GM18861 (cell line): ENCODE measurements around the gene STRN4.
"Not testable (repeated sequence)": the region's sequence is repeated elsewhere in the genome, so short reads cannot be mapped to it uniquely, and the experiment has no call there.

ENCODE experiments used
- ATAC-seq: cut with Tn5 transposase; IDR thresholded peaks from one replicate; pipeline ENCODE4 v1.9.1; 2021; ENCODE audit not compliant: unreplicated experiment

The STRN4 gene

GRCh38 chr19:46715975-46716671 is 30.1 kb downstream of the STRN4 start:
- no peak for ATAC-seq

DNA sequence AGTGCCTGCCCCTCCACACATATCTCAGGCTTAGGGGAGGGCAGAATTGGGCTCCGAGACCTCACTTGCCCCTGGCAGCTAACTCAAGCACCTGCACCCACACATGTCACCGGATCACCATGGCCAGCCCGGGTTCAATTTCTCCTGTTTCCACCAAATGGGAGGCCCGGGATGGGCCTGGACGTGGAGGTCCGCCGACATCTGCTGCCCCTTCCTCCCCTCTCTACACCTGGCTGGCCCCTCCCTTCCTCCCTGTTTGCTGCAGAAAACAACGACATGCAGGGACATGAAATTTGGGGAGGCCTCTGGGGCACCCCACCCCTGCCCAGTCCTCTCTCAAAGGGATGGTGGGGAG is 30.7 kb downstream of the STRN4 start:
- ATAC-seq: no peak

DNA sequence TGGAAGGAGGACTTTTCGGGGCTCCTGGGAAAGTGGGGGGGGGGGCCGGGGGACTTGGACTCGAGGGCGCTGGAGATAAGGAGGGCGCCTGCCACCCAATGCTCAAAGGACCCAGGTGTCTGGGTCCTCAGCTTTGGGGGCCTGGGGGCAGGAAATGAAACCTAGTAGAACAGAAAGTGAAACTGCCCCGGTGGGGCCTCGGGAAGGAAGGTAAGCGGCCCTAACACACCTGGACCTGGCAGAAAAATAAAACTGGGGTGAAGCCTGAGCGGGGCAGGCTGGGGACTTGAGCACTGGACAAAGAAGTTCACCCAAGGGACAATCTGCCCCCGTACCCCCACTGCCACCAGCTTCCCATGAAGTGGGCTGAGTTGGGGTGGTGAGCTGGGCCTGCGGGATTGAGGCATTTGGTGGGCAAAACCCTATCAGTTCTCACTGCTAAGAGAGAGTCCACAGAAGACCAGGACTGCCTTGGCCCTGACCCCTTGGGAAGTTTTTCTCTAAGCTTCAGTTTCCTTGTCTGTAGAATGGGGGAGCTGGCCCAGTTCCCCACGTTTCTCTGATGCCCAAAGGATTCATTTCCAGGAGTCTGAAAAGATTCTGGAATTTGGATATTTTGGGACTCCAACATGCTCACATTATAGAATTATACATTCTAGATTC is 31.7 kb downstream of the STRN4 start:
- ATAC-seq: no peak

GRCh38 chr19:46713781-46714443 is 32.3 kb downstream of the STRN4 start:
- no peak for ATAC-seq

GRCh38 chr19:46712768-46713338 is 33.4 kb downstream of the STRN4 start:
- not testable (repeated sequence) for ATAC-seq

GRCh38 chr19:46710687-46711086 is 35.6 kb downstream of the STRN4 start:
- ATAC-seq: no peak

DNA sequence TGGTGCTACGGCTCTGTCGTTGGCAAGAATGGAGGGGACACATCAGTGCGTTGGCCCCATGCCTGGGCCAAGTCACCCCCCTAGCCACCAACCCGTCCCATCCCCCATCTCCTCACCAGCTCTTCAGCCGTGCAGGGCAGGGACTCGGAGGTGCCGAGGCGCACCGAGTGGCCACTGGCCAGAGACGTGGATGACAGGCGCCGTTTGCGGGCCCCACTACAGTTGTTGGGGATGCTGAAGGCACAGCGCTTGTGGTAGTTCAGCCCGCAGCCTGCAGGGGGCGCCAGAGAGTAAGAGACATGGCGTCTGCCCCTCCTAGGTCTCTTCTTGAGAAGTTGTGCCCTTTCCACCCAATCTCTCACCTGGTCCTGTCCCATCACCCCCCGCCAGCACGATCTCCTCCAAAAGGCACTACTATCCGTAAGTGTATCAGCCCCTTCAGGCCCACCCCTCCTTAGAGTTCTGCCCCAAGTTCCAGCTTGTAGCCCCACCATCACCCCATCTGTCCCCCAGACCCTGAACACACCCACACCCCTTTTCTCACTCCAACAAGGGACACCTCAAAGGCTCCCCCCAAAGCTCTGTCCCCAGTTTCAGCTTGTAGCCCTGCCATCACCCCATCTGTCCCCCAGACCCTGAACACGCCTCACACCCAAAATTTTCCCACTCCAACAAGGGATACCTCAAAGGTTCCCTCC is 41.7 kb downstream of the STRN4 start:
- ATAC-seq: no peak

- ATAC-seq: no peak
Observed at GRCh38 chr19:46700704-46701103, 45.5 kb downstream of the STRN4 start.

DNA sequence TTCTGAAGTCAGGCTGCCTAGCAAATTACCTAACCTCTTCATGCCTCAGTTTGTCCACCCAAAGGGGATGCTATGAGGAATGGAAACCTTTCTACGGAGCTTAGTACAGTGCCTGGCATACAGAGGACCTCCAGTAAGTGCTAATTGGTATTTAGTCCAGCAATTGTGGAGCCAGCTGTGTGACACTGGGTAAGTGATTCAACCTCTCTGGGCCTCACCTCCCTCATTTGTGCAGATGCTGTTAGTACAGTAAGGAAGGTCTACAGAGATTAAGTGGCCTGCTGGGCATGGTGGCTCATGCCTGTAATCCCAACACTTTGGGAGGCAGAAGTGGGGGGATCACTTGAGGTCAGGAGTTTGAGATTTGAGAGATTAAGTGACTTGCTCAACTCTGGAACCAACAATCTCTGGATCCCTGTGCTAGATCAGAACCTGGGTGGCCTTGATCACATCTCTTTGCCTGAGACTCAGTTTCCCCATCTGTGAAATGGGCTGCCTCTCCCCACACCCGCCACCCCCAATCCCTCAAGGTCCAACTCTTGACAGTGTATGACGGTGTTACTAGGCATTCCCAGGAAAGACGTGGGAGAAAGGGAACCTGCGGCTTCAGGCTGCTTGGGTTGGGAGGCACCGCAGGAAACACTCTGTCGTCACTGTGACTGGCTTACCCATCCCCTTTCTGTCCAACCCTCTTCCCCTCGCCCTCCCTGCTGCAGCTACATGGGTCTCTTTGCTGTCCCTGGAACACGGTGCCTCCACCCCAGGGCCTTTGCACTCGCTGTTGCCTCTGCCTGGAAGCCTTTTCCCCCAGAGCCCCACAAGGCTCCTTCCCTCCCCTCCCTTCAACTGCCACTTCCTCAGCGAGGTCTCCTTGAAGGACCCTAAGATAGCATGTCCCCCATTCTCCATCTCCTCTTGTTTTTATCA is 47.6 kb downstream of the STRN4 start:
- ATAC-seq: no peak

GRCh38 chr19:46697204-46697960 is 48.9 kb downstream of the STRN4 start:
- no peak for ATAC-seq

DNA sequence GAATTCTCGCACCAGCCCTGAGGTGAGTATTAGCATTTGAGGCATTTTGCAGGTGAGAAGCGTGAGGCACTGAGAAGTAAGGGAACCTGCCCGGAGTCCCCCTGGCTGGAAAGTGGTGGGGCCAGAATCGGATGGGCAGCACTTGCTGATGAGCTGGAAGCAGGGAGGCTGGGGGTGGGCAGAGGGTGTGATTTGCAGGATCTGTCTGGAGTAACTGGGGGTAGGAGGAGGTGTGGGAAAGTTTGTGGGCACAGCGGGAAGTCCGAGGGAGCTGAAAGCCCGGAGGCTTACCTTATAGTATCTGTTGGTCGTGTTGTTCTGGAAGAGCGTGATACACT is 49.4 kb downstream of the STRN4 start:
- ATAC-seq: no peak

GRCh38 chr19:46696052-46696451 is 50.2 kb downstream of the STRN4 start:
- no peak for ATAC-seq

GRCh38 chr19:46693760-46694159 is 52.5 kb downstream of the STRN4 start:
- ATAC-seq: no peak

DNA sequence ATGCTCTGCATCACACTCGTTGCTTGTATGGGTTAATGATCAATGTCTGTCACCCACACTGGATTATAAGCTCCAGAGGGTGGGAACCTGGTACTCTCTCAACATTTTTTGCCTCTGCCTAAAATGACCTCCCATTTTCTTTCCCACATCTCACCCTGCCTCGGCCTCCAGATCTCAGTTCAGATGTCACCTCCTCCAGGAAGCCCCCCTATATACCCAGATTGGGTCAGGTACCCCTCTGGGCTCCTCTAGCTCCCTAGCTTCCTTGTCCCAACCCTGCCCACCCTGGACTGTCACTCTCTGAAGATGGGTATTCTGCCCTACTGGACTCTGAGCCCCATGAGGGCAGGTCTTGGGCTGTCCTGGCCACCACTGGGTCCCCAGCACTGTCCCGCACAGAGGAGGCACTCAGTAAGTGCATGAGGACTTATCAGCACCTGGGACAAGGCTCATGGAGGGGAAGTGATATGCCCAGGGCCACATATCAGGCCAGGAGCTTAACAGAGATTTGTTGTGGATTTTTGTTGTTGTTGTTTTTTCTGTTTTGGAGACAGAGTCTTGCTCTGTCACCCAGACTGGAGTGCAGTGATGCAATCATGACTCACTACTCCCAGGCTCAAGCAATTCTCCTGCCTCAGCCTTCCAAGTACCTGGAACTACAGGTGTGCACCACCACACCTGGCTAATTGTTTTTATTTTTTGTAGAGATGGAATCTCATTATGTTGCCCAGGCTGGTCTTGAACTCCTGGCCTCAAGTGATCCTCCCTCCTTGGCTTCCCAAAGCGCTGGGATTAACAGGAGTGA is 53.1 kb downstream of the STRN4 start:
- ATAC-seq: no peak

DNA sequence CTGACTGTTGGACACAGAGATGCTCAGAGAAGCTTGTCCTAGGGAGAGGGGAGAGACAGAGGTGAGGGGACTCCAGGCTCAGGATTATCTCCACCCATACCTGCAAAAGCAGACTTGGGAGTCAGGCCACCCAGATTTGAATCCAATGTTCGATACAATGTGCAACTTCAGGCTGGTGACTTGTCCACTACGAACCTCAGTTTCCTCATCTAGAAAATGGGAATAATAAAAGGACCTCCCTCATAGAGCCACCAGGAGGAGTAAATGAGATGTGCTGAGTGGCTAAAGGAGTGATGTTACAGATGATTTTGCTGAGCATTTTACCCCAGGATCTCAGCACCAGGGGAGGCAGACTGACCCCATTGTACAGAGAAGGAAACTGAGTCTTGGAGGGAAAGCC is 54.3 kb downstream of the STRN4 start:
- no peak for ATAC-seq

GRCh38 chr19:46691104-46691503 is 55.1 kb downstream of the STRN4 start:
- no peak for ATAC-seq

DNA sequence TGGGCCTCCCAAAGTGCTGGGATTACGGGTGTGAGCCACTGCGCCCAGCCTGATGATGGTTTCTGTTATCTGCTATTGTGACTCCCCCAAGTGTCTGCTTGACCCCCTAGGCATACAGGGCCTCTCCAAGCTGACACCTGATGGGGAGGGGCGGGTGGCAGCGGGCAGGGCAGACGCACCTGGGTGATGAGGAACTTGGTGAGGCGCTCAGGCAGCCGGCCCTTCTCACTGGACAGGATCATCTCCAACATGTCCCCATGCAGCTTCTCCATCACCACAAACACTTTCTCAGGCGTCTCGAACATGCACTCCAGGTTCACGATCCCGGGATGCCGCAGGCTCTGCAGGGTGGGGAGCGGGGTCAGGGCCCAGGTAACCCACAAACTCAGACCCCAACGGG is 56.9 kb downstream of the STRN4 start:
- no peak for ATAC-seq

DNA sequence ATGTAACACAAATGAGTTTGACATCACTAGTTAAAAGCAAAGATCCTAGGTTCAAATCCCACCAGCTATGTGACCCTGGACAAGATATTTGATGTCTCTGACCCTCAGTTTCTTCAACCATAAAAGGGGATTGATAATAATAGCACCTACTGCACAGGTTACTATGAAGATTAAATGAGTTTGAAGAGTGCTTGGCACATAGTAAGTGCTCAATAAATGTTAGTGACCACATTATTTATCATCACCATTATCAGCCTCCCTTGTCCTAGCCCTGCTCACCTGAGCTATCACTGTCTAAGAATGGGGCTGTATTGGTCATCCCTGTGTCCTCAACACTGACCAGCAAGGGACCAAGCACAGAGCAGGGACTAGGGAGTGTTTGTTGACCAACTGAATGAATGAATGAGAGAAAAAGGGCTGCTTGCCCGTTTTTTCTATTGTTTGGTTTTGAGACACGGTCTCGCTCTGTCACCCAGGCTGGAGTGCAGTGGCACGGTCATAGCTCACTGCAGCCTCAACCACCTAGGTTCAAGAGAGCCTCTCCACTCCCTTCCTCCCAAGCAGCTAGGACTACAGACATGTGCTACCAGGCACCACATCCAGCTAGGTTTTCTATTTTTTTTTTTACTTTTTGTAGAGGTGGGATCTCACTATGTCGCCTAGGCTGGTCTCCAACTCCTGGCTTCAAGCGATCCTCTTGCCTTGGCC is 58.7 kb downstream of the STRN4 start:
- ATAC-seq: no peak
